Stimulated activated CD8-positive, alpha-beta memory T cell treated with anti-CD3 and anti-CD28 coated beads, Interleukin-4, amount 100 ng/mL, for 4 hours (primary cell): ENCODE results near the gene DIPK1C.

Source experiments
- DNase-seq, 2 donors: peaks; one replicate each; pipeline ENCODE4 v3.0.0-alpha.2; 2020; ENCODE audit warnings: low read depth in 2 of 2, low spot score in 1 of 2

DIPK1C gene

GRCh38 chr18:74486119-74486849 is 29.2 kb upstream of the DIPK1C start:
- DNase-seq, result no peak

- no peak for DNase-seq
Measured at GRCh38 chr18:74482697-74483096, 25.6 kb upstream of the DIPK1C start.

- DNase-seq, result no peak
Measured at GRCh38 chr18:74480149-74480651, 23.1 kb upstream of the DIPK1C start.

- no peak for DNase-seq
Measured at GRCh38 chr18:74479486-74480148, 22.5 kb upstream of the DIPK1C start.

- no peak for DNase-seq
Measured at GRCh38 chr18:74478880-74479279, 21.8 kb upstream of the DIPK1C start.

GRCh38 chr18:74478316-74478715 is 21.2 kb upstream of the DIPK1C start:
- no peak for DNase-seq

- DNase-seq, result no peak
Measured at GRCh38 chr18:74477771-74478170, 20.7 kb upstream of the DIPK1C start.

- no peak for DNase-seq
Measured at GRCh38 chr18:74476140-74476539, 19.0 kb upstream of the DIPK1C start.

- no peak for DNase-seq
Measured at GRCh38 chr18:74473976-74474640, 17.0 kb upstream of the DIPK1C start.

- DNase-seq, result no peak
Measured at GRCh38 chr18:74472312-74472711, 15.2 kb upstream of the DIPK1C start.

- no peak for DNase-seq
Measured at GRCh38 chr18:74468547-74469061, 11.5 kb upstream of the DIPK1C start.

GRCh38 chr18:74465775-74466174 is 8.7 kb upstream of the DIPK1C start:
- no peak for DNase-seq

- no peak for DNase-seq
Measured at GRCh38 chr18:74463983-74464382, 6.9 kb upstream of the DIPK1C start.

GRCh38 chr18:74463254-74463653 is 6.1 kb upstream of the DIPK1C start:
- no peak for DNase-seq

- no peak for DNase-seq
Measured at GRCh38 chr18:74460825-74461224, 3.7 kb upstream of the DIPK1C start.

GRCh38 chr18:74459889-74460288 is 2.8 kb upstream of the DIPK1C start:
- no peak for DNase-seq

- DNase-seq, result no peak
Measured at GRCh38 chr18:74457725-74458421, 765 bp upstream of the DIPK1C start.

- no peak for DNase-seq
Measured at GRCh38 chr18:74456349-74457042, 612 bp downstream of the DIPK1C start.

GRCh38 chr18:74456017-74456348 is 1.1 kb downstream of the DIPK1C start:
- no peak for DNase-seq

- no peak for DNase-seq
Measured at GRCh38 chr18:74455386-74455785, 1.7 kb downstream of the DIPK1C start.

GRCh38 chr18:74454279-74454751 is 2.8 kb downstream of the DIPK1C start:
- no peak for DNase-seq
